Transverse colon (tissue), 4 donors: Measurements from ENCODE around the gene HEXD.

Experiments used
- EP300 ChIP-seq: sonication (generic); formaldehyde crosslinking; IDR thresholded peaks from one replicate; pipeline ENCODE4 v1.6.1; 2017; ENCODE audit warnings: antibody characterized with exemption, low read depth
- POLR2A ChIP-seq: fragments of 450-650 bp; IDR thresholded peaks from one replicate; pipeline ENCODE4 v1.6.1; 2016; ENCODE audit warnings: antibody characterized with exemption, mild to moderate bottlenecking, moderate library complexity
- POLR2AphosphoS5 ChIP-seq, 3 donors: sonication (generic); formaldehyde crosslinking; IDR thresholded peaks; one replicate each; pipeline ENCODE4 v1.6.1; 2016; ENCODE audit warnings: antibody characterized with exemption in 3 of 3
- TF ChIP-seq, protein P1 (sequence below), 5 experiments: fragments of 200-600 bp in 3 of 5; fragments of 450-650 bp in 2 of 5; sonication (generic) in 3 of 5; IDR thresholded peaks; 1 replicate in 2 of 5; 2 replicates in 3 of 5; pipeline ENCODE4 v1.5.1; 2016 to 2017; ENCODE audit warnings: antibody characterized with exemption in 5 of 5, inconsistent platforms in 3 of 5, mild to moderate bottlenecking in 2 of 5, moderate library complexity in 1 of 5

DNA sequence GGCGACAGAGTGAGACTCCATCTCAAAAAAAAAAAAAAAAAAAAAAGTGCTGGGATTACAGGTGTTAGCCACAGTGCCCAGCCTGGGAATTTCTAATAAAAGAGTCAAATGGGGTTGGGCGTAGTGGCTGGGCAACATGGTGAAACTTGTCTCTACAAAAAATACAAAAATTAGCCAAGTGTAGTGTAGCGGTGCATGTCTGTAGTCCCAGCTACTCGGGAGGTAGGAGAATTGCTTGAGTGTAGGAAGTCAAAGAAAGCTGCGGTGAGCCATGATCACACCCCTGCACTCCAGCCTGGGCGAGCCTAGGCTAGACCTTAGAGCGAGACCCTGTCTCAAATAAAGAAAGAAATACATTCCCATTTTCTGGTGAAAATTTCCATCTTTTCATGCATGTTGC, 48.9 kb upstream of the HEXD start:
- TF ChIP-seq POLR2AphosphoS5 (IDR thresholded peaks at IDR 0.05) = no peak
- TF ChIP-seq, protein P1, sequence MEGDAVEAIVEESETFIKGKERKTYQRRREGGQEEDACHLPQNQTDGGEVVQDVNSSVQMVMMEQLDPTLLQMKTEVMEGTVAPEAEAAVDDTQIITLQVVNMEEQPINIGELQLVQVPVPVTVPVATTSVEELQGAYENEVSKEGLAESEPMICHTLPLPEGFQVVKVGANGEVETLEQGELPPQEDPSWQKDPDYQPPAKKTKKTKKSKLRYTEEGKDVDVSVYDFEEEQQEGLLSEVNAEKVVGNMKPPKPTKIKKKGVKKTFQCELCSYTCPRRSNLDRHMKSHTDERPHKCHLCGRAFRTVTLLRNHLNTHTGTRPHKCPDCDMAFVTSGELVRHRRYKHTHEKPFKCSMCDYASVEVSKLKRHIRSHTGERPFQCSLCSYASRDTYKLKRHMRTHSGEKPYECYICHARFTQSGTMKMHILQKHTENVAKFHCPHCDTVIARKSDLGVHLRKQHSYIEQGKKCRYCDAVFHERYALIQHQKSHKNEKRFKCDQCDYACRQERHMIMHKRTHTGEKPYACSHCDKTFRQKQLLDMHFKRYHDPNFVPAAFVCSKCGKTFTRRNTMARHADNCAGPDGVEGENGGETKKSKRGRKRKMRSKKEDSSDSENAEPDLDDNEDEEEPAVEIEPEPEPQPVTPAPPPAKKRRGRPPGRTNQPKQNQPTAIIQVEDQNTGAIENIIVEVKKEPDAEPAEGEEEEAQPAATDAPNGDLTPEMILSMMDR (IDR thresholded peaks at IDR 0.05) = no peak
- no peak for TF ChIP-seq POLR2A
- no peak for TF ChIP-seq EP300
